Measurements from ENCODE around the gene GRXCR2. TPM values are rescaled to one million over a fixed set of nuclear protein-coding genes. Genes with fewer than 3 reads are reported as not detected.

The GRXCR2 gene
- total RNA-seq, 1 donor from 2014 or later: not detected

GRCh38 chr5:145911164-145911563, 38.4 kb upstream of the GRXCR2 start:
- Histone ChIP-seq H3K27ac (no peak overlapping the region), H3K9me3 (no peaks in the 10 kb centered on the region), H3K36me3 (no peaks in the 10 kb centered on the region), H3K27me3 (no peaks in the 10 kb centered on the region), H3K4me1 (no peaks in the 10 kb centered on the region), H3K4me3 (no peak overlapping the region)
- intact Hi-C loops (cut with DNase I): no loop called here
- no peak for DNase-seq (ENCODE audit: low spot score in 2 of 2)
- no peak for TF ChIP-seq CTCF (IDR thresholded peaks at IDR 0.05)

- DNase-seq (ENCODE audit: low spot score in 2 of 2): no peak
- intact Hi-C loops (cut with DNase I): loop anchor here (5.0 kb wide), 1 partner anchor 139 kb away; no protein-coding TSS in a partner anchor
- Histone ChIP-seq H3K36me3 (no peaks in the 10 kb centered on the region), H3K4me1 (no peaks in the 10 kb centered on the region), H3K27ac (no peak overlapping the region), H3K9me3 (no peaks in the 10 kb centered on the region), H3K27me3 (no peaks in the 10 kb centered on the region), H3K4me3 (no peak overlapping the region)
- no peak for TF ChIP-seq CTCF (IDR thresholded peaks at IDR 0.05)
Measured at GRCh38 chr5:145908206-145908960, 35.6 kb upstream of the GRXCR2 start.

- Histone ChIP-seq H3K36me3 (no peaks in the 10 kb centered on the region), H3K9me3 (no peaks in the 10 kb centered on the region), H3K4me1 (no peaks in the 10 kb centered on the region), H3K27ac (no peak overlapping the region), H3K4me3 (no peak overlapping the region), H3K27me3 (no peaks in the 10 kb centered on the region)
- DNase-seq (ENCODE audit: low spot score in 2 of 2): no peak
- intact Hi-C loops (cut with DNase I): loop anchor here (5.0 kb wide), 1 partner anchor 141 kb away; no protein-coding TSS in a partner anchor
- no peak for TF ChIP-seq CTCF (IDR thresholded peaks at IDR 0.05)
Measured at GRCh38 chr5:145906401-145906800, 33.6 kb upstream of the GRXCR2 start.

GRCh38 chr5:145904743-145905142, 31.9 kb upstream of the GRXCR2 start:
- Histone ChIP-seq H3K36me3 (no peaks in the 10 kb centered on the region), H3K9me3 (no peaks in the 10 kb centered on the region), H3K27me3 (no peaks in the 10 kb centered on the region), H3K4me1 (no peaks in the 10 kb centered on the region), H3K27ac (no peak overlapping the region), H3K4me3 (no peak overlapping the region)
- no peak for DNase-seq (ENCODE audit: low spot score in 2 of 2)
- intact Hi-C loops (cut with DNase I): loop anchor here (5.0 kb wide), 1 partner anchor 143 kb away; no protein-coding TSS in a partner anchor
- no peak for TF ChIP-seq CTCF (IDR thresholded peaks at IDR 0.05)

- Histone ChIP-seq H3K27ac (no peak overlapping the region), H3K4me1 (no peaks in the 10 kb centered on the region), H3K4me3 (no peak overlapping the region), H3K9me3 (no peaks in the 10 kb centered on the region), H3K27me3 (no peaks in the 10 kb centered on the region), H3K36me3 (no peaks in the 10 kb centered on the region)
- DNase-seq (ENCODE audit: low spot score in 2 of 2): no peak
- intact Hi-C loops (cut with DNase I): no loop called here
- no peak for TF ChIP-seq CTCF (IDR thresholded peaks at IDR 0.05)
Measured at GRCh38 chr5:145903867-145904266, 31.1 kb upstream of the GRXCR2 start.
